ENCODE data around the gene RIT2.

Gene RIT2

GRCh38 chr18:42712065-42712464 is 403.4 kb downstream of the RIT2 start:
- Histone ChIP-seq H3F3A (ENCODE audit: insufficient read depth, low read length) (no peaks in the 10 kb centered on the region), H3K4me3 (ENCODE audit: low read depth, low read length, poor library complexity, severe bottlenecking) (no peak overlapping the region), H3K9me2 (ENCODE audit: low read depth, low read length) (no peaks in the 10 kb centered on the region), H3K27ac (ENCODE audit: low read depth, low read length, poor library complexity, severe bottlenecking) (no peak overlapping the region), H4K20me1 (ENCODE audit: insufficient read depth, low read length) (no peaks in the 10 kb centered on the region), H3K9me3 (ENCODE audit: low read length) (no peaks in the 10 kb centered on the region), H3K27me3 (ENCODE audit: insufficient read depth, low read length) (no peaks in the 10 kb centered on the region), H2AFZ (ENCODE audit: low read length) (no peak overlapping the region), H3K4me2 (ENCODE audit: low read length) (no peak overlapping the region), H3K79me2 (ENCODE audit: insufficient read depth, low read length) (no peaks in the 10 kb centered on the region), H3K36me3 (ENCODE audit: insufficient read depth, low read length) (no peaks in the 10 kb centered on the region), H3K9ac (ENCODE audit: low read length) (no peak overlapping the region), H3K4me1 (ENCODE audit: insufficient read depth, low read length, severe bottlenecking) (no peaks in the 10 kb centered on the region)
- TF ChIP-seq CTCF (IDR thresholded peaks at IDR 0.05; ENCODE audit: low read length) (no peak), EZH2 (IDR thresholded peaks at IDR 0.05; ENCODE audit: borderline replicate concordance, low read length) (no peak)

- H3K27ac ChIP-seq (ENCODE audit: low read depth, low read length, poor library complexity, severe bottlenecking): no peak overlapping the region
- TF ChIP-seq EZH2 (IDR thresholded peaks at IDR 0.05; ENCODE audit: borderline replicate concordance, low read length) (no peak), CTCF (IDR thresholded peaks at IDR 0.05; ENCODE audit: low read length) (no peak)
- no peaks in the 10 kb centered on the region for H3K27me3 ChIP-seq (ENCODE audit: insufficient read depth, low read length)
- no peaks in the 10 kb centered on the region for H3K4me1 ChIP-seq (ENCODE audit: insufficient read depth, low read length, severe bottlenecking)
- H3K9ac ChIP-seq (ENCODE audit: low read length): no peak overlapping the region
- H4K20me1 ChIP-seq (ENCODE audit: insufficient read depth, low read length): no peaks in the 10 kb centered on the region
- no peaks in the 10 kb centered on the region for H3K9me3 ChIP-seq (ENCODE audit: low read length)
- H3K36me3 ChIP-seq (ENCODE audit: insufficient read depth, low read length): no peaks in the 10 kb centered on the region
- no peaks in the 10 kb centered on the region for H3K79me2 ChIP-seq (ENCODE audit: insufficient read depth, low read length)
- no peak overlapping the region for H3K4me2 ChIP-seq (ENCODE audit: low read length)
- no peaks in the 10 kb centered on the region for H3K9me2 ChIP-seq (ENCODE audit: low read depth, low read length)
- no peak overlapping the region for H3K4me3 ChIP-seq (ENCODE audit: low read depth, low read length, poor library complexity, severe bottlenecking)
- no peak overlapping the region for H2AFZ ChIP-seq (ENCODE audit: low read length)
- H3F3A ChIP-seq (ENCODE audit: insufficient read depth, low read length): no peaks in the 10 kb centered on the region
Observed at GRCh38 chr18:42707080-42707479, 408.4 kb downstream of the RIT2 start.

GRCh38 chr18:42706618-42707017 is 408.9 kb downstream of the RIT2 start:
- H3K79me2 ChIP-seq (ENCODE audit: insufficient read depth, low read length): no peaks in the 10 kb centered on the region
- H3K27ac ChIP-seq (ENCODE audit: low read depth, low read length, poor library complexity, severe bottlenecking): no peak overlapping the region
- H3K9me2 ChIP-seq (ENCODE audit: low read depth, low read length): no peaks in the 10 kb centered on the region
- no peak overlapping the region for H3K9ac ChIP-seq (ENCODE audit: low read length)
- no peak overlapping the region; the same call in 1 of the 2 replicates for H3K4me2 ChIP-seq (ENCODE audit: low read length)
- H4K20me1 ChIP-seq (ENCODE audit: insufficient read depth, low read length): no peaks in the 10 kb centered on the region
- H3K27me3 ChIP-seq (ENCODE audit: insufficient read depth, low read length): no peaks in the 10 kb centered on the region
- no peaks in the 10 kb centered on the region for H3F3A ChIP-seq (ENCODE audit: insufficient read depth, low read length)
- TF ChIP-seq EZH2 (IDR thresholded peaks at IDR 0.05; ENCODE audit: borderline replicate concordance, low read length): no peak
- no peak for TF ChIP-seq CTCF (IDR thresholded peaks at IDR 0.05; ENCODE audit: low read length)
- H3K4me3 ChIP-seq (ENCODE audit: low read depth, low read length, poor library complexity, severe bottlenecking): no peak overlapping the region
- no peaks in the 10 kb centered on the region for H3K36me3 ChIP-seq (ENCODE audit: insufficient read depth, low read length)
- H2AFZ ChIP-seq (ENCODE audit: low read length): no peak overlapping the region
- no peaks in the 10 kb centered on the region for H3K4me1 ChIP-seq (ENCODE audit: insufficient read depth, low read length, severe bottlenecking)
- no peaks in the 10 kb centered on the region for H3K9me3 ChIP-seq (ENCODE audit: low read length)

All from OCI-LY1 (cell line).